Mesendoderm (in vitro differentiated cells): Measurements from ENCODE around the gene TAPT1.
A peak's percentile ranks its signal among the peaks of the same experiment; 100 is the strongest.

Experiments used
- DNase-seq: peaks from one replicate; pipeline ENCODE4 v3.0.0; 2013
- H2AK5ac ChIP-seq: 2 replicates; pipeline ENCODE4 v1.6.1; 2013; ENCODE audit warnings: low read length, inconsistent platforms
- H2BK120ac ChIP-seq: 2 replicates; pipeline ENCODE4 v1.6.1; 2013; ENCODE audit warnings: low read depth, mild to moderate bottlenecking, low read length, moderate library complexity, mixed read lengths
- H2BK15ac ChIP-seq: replicated peaks from 2 replicates; pipeline ENCODE4 v1.6.1; 2013; ENCODE audit warnings: low read depth, mild to moderate bottlenecking, moderate library complexity
- H2BK5ac ChIP-seq: 2 replicates; pipeline ENCODE4 v1.6.1; 2013; ENCODE audit warnings: low read length, inconsistent platforms
- H3K18ac ChIP-seq: 2 replicates; pipeline ENCODE4 v1.6.1; 2013; ENCODE audit warnings: mild to moderate bottlenecking, low read length, mixed read lengths
- H3K23ac ChIP-seq: one replicate; pipeline ENCODE4 v1.6.1; 2013; ENCODE audit warnings: low read length
- H3K27ac ChIP-seq: 2 replicates; pipeline ENCODE4 v1.5.1; 2013; ENCODE audit warnings: low read depth, mild to moderate bottlenecking, inconsistent platforms, low read length, moderate library complexity
- H3K27me3 ChIP-seq: 2 replicates; pipeline ENCODE4 v1.6.1; 2013; ENCODE audit warnings: low read length, control low read depth, mild to moderate bottlenecking, inconsistent platforms; ENCODE audit not compliant: insufficient read depth, poor library complexity
- H3K36me3 ChIP-seq: 2 replicates; pipeline ENCODE4 v1.6.1; 2013; ENCODE audit warnings: low read length, inconsistent platforms; ENCODE audit not compliant: control insufficient read depth, insufficient read depth
- H3K4ac ChIP-seq: one replicate; pipeline ENCODE4 v1.6.1; 2013; ENCODE audit warnings: low read depth, mild to moderate bottlenecking, low read length, moderate library complexity
- H3K4me1 ChIP-seq: 2 replicates; pipeline ENCODE4 v1.6.1; 2013; ENCODE audit warnings: low read depth, low read length, inconsistent platforms; ENCODE audit not compliant: control insufficient read depth
- H3K4me2 ChIP-seq: 2 replicates; pipeline ENCODE4 v1.6.1; 2013; ENCODE audit warnings: low read length
- H3K4me3 ChIP-seq: 2 replicates; pipeline ENCODE4 v1.5.1; 2013; ENCODE audit warnings: mild to moderate bottlenecking, low read length
- H3K56ac ChIP-seq: one replicate; pipeline ENCODE4 v1.6.1; 2013; ENCODE audit warnings: low read length
- H3K79me1 ChIP-seq: 2 replicates; pipeline ENCODE4 v1.6.1; 2013; ENCODE audit warnings: low read length, inconsistent platforms
- H3K79me2 ChIP-seq: 2 replicates; pipeline ENCODE4 v1.6.1; 2013; ENCODE audit warnings: mild to moderate bottlenecking, low read length; ENCODE audit not compliant: control insufficient read depth, insufficient read depth
- H3K9ac ChIP-seq: 2 replicates; pipeline ENCODE4 v1.6.1; 2013; ENCODE audit warnings: low read length, inconsistent platforms
- H4K5ac ChIP-seq: one replicate; pipeline ENCODE4 v1.6.1; 2013; ENCODE audit warnings: low read length
- H4K8ac ChIP-seq: one replicate; pipeline ENCODE4 v1.6.1; 2013; ENCODE audit warnings: low read depth, mild to moderate bottlenecking, control low read depth, low read length, moderate library complexity
- WGBS: extraction: QIAGEN DNeasy Blood & Tissue Kit; methylation state at CpG from one replicate; pipeline ENCODE4 v1.1.7; 2013; ENCODE audit warnings: low lambda C conversion rate, missing lambda C conversion rate; ENCODE audit not compliant: insufficient coverage; ENCODE audit errors: extremely low coverage; 5-methylcytosine and 5-hydroxymethylcytosine counted together

The TAPT1 gene

DNA sequence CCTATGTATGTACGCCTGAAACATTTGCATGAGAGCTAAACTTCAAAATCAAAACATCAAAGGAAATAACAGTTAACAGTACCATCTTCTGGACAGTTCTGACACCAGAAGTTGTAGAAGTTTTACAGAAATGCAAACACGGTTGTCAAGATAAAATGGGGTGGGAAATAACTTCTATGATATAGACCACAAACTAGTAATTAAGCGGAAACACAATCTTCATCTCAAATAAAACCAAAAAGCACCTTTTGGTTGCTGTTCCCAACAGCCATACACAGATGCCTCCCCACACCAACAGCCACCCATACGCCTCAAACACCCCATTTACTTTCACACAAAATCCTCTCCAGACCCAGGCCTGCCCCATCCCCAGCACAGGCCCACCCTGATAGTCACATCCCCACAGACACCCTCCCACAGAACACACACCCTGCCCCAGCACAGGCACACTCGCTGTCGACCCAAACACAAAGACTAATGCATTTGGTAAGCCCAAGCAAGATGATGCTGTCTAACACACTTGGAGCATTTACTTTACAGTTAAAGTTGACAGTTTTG is 64.3 kb downstream of the TAPT1 start:
- no CpG with 5 or more reads among the region's 6 CpGs for WGBS
- no peak overlapping the region for H3K4me2 ChIP-seq

DNA sequence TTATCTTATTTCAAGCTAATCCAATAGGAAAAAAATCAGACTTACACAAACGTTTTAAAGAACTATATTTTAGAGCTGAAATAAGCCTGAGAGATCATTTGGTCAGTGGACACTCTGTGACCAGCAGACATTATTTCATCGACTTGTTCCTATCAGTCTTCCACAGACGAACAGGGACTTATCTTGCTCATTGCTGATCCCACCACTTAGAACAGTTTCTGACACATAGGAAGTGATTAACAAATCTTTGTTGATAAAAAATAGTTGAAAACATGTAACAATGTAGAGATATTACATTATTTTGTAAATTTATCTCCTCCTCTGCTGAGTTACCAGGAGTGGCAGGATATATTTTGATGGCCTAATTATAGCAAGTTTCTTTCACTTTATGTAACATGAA is 65.8 kb downstream of the TAPT1 start:
- H2BK120ac ChIP-seq: no peak overlapping the region
- H3K4me1 ChIP-seq: no peaks in the 10 kb centered on the region
- no peak overlapping the region for H3K56ac ChIP-seq
- H3K4me2 ChIP-seq: no peak overlapping the region
- no peak overlapping the region for H4K5ac ChIP-seq
- no peak overlapping the region for H3K27ac ChIP-seq
- H2AK5ac ChIP-seq: no peak overlapping the region
- H3K18ac ChIP-seq: no peak overlapping the region
- H3K23ac ChIP-seq: no peak overlapping the region
- DNase-seq: no peak
- H2BK15ac ChIP-seq: no peak overlapping the region
- H3K4ac ChIP-seq: no peak overlapping the region
- no peak overlapping the region for H4K8ac ChIP-seq
- H3K4me3 ChIP-seq: no peak overlapping the region
- H3K79me2 ChIP-seq: no peaks in the 10 kb centered on the region
- no peaks in the 10 kb centered on the region for H3K79me1 ChIP-seq
- no CpG with 5 or more reads among the region's 3 CpGs for WGBS
- no peak overlapping the region for H3K9ac ChIP-seq
- H3K27me3 ChIP-seq: no peaks in the 10 kb centered on the region
- peaks cover 2% of the 10 kb centered on the region for H3K36me3 ChIP-seq
- no peak overlapping the region for H2BK5ac ChIP-seq

More for the DNA sequence above, 64.3 kb downstream of the TAPT1 start:
- Histone ChIP-seq H2AK5ac (no peak overlapping the region), H3K4ac (no peak overlapping the region), H3K79me2 (no peaks in the 10 kb centered on the region), H3K36me3 (peaks cover 2% of the 10 kb centered on the region), H3K4me1 (no peaks in the 10 kb centered on the region), H4K8ac (no peak overlapping the region), H3K79me1 (no peaks in the 10 kb centered on the region), H3K23ac (no peak overlapping the region), H3K4me3 (no peak overlapping the region), H3K27ac (no peak overlapping the region), H3K56ac (no peak overlapping the region), H4K5ac (no peak overlapping the region), H2BK120ac (no peak overlapping the region), H2BK5ac (no peak overlapping the region), H3K18ac (no peak overlapping the region), H2BK15ac (no peak overlapping the region), H3K9ac (no peak overlapping the region), H3K27me3 (no peaks in the 10 kb centered on the region)
- no peak for DNase-seq

DNA sequence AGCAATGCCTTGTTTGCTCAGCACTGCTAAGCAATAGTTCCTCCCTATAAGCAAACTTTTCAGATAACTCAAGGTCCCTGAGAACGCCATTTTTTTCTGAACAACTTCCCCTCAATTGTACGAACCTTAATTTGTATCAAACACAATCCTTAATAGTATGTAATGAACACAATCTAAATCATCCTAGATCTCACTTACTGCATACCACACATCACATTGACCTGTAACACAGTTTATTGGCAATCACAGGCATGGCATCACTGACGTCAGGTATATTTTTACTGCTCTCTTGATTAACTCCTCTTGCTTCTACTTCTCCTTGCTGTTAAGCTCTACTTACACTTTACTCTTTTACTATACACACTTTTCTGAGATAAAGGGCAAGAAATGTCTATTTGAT is 67.0 kb downstream of the TAPT1 start:
- Histone ChIP-seq H4K8ac (no peak overlapping the region), H4K5ac (no peak overlapping the region), H2AK5ac (no peak overlapping the region), H3K36me3 (peaks cover 2% of the 10 kb centered on the region), H3K27ac (no peak overlapping the region), H3K4me1 (no peaks in the 10 kb centered on the region), H3K79me1 (no peaks in the 10 kb centered on the region), H3K56ac (no peak overlapping the region), H3K4ac (no peak overlapping the region), H3K23ac (no peak overlapping the region), H2BK15ac (no peak overlapping the region), H2BK120ac (no peak overlapping the region), H3K9ac (no peak overlapping the region), H3K4me2 (no peak overlapping the region), H3K27me3 (no peaks in the 10 kb centered on the region), H3K18ac (no peak overlapping the region), H2BK5ac (no peak overlapping the region), H3K79me2 (no peaks in the 10 kb centered on the region), H3K4me3 (no peak overlapping the region)
- WGBS: no CpG with 5 or more reads among the region's 3 CpGs
- DNase-seq: no peak

DNA sequence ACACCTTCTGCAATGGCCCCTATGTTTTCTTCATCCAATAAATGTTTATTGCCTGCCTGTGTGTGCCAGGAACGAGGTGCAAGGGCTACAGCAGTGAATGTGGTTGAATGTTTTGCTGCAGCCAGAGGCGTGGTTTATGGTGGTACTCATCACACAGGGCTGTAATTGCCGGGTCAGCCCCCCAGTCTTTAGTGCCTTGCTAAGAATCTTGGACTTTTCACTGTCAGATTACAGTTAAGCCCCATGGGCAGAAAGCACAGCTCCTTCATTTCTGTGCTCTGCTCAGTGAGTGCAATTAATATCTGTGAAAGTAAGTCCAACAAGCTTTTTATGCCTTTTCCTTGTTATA is 67.8 kb downstream of the TAPT1 start:
- H3K27ac ChIP-seq: no peak overlapping the region
- no CpG with 5 or more reads among the region's 3 CpGs for WGBS

DNA sequence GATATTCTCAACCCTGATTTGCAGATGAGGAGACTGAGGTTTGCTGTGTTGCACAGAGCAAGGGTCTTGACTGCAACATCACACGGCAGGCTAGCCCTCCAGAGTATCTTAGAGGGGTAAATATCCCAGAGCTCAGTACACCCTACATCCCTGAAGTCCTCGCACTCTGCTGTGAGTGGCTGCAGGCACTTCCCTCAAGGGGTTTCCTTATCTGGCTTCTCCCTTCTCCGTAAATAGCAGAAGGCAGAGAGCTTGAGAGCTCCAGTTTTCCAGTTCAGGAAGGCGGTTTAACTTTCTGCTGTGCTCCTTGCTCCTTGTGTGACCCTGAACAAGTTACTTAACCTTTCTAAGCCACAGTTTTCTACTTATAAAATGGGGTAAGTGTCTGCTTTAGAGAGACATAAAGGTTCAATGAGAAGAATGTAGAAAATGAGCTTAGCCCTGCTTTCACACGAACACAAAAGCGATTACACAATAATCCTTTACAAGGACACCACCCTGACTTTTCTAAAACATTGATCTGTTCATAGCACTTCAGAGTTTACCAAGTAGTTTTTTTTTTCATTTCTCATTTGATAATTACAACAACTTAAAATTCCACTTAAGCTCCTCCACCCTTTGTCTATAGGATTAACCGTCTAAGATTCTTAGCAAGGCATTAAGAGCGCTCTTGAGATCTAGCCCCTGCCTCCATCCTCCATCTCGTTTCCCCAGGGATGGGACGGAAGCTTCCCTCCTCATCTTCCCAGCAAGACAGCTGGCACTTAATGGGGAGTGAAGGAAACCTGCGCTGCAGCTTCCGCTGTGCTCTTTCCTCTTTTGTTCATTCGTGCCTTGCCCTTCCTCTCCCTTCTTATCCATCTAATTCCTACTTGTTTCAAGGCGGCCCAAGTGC is 68.4 kb downstream of the TAPT1 start:
- H3K4ac ChIP-seq: no peak overlapping the region
- H3K18ac ChIP-seq: no peak overlapping the region
- H3K79me1 ChIP-seq: no peaks in the 10 kb centered on the region
- H3K4me2 ChIP-seq: no peak overlapping the region
- no peak overlapping the region for H2BK120ac ChIP-seq
- no peak overlapping the region for H3K9ac ChIP-seq
- H3K27ac ChIP-seq: no peak overlapping the region
- no peak overlapping the region for H2BK15ac ChIP-seq
- DNase-seq: peak; percentile 9
- H3K23ac ChIP-seq: no peak overlapping the region
- H4K8ac ChIP-seq: no peak overlapping the region
- no peaks in the 10 kb centered on the region for H3K27me3 ChIP-seq
- no CpG with 5 or more reads among the region's 14 CpGs for WGBS
- no peak overlapping the region for H3K4me3 ChIP-seq
- H2BK5ac ChIP-seq: no peak overlapping the region
- no peak overlapping the region for H2AK5ac ChIP-seq
- no peaks in the 10 kb centered on the region for H3K79me2 ChIP-seq
- H3K36me3 ChIP-seq: no peaks in the 10 kb centered on the region
- no peak overlapping the region for H4K5ac ChIP-seq
- no peak overlapping the region for H3K56ac ChIP-seq
- no peaks in the 10 kb centered on the region for H3K4me1 ChIP-seq

More for the DNA sequence above, 67.8 kb downstream of the TAPT1 start:
- no peak overlapping the region for H2AK5ac ChIP-seq
- no peak overlapping the region for H3K4ac ChIP-seq
- H3K23ac ChIP-seq: no peak overlapping the region
- H3K9ac ChIP-seq: no peak overlapping the region
- no peak overlapping the region for H2BK15ac ChIP-seq
- H2BK120ac ChIP-seq: no peak overlapping the region
- no peaks in the 10 kb centered on the region for H3K27me3 ChIP-seq
- no peak overlapping the region for H3K4me3 ChIP-seq
- H3K4me1 ChIP-seq: no peaks in the 10 kb centered on the region
- no peaks in the 10 kb centered on the region for H3K79me1 ChIP-seq
- H3K36me3 ChIP-seq: no peaks in the 10 kb centered on the region
- no peak overlapping the region for H4K8ac ChIP-seq
- no peak for DNase-seq
- H3K56ac ChIP-seq: no peak overlapping the region
- no peak overlapping the region for H3K4me2 ChIP-seq
- H4K5ac ChIP-seq: no peak overlapping the region
- H3K79me2 ChIP-seq: no peaks in the 10 kb centered on the region
- no peak overlapping the region for H3K18ac ChIP-seq
- no peak overlapping the region for H2BK5ac ChIP-seq
